ENCODE results near the gene DZIP1. TPM values are rescaled to one million over a fixed set of nuclear protein-coding genes. Genes with fewer than 3 reads are reported as not detected.

Gene DZIP1
- total and polyA plus RNA-seq, 12 donors: 2.0 to 7.0 (median 3.6) TPM

DNA sequence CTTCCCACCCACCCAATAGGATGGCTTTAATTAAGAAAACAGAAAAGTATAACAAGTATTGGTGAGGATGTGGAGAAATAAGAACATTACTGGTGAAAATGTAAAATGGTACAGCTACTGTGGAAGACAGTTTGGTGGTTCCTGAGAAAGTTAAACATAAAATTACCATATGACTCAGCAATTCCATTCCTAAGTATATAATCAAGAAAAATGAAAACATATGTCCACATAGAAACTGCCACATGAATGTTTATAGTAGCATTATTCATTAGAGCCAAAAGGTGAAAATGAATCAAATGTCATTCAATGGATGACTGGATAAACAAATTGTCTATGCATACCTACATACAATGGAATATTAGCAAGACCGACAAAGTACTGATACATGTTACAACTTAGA lies 16.9 kb downstream of the DZIP1 start:
- 97 to 98% methylated on average over 1 of the region's 1 CpG for WGBS, 2 donors
- intact Hi-C loops (cut with DNase I): loop anchor here in 1 of 10 donors (10.0 kb wide), 1 partner anchor 207 kb away; no protein-coding TSS in a partner anchor
- H3K9me3 ChIP-seq: peaks cover 0 to 22% (median 0%) of the 10 kb centered on the region in 11 donors
- no peaks in the 10 kb centered on the region for H3K27me3 ChIP-seq
- H3K27ac ChIP-seq: no peak overlapping the region
- TF ChIP-seq CTCF (IDR thresholded peaks at IDR 0.05): no peak
- H3K4me1 ChIP-seq: no peaks in the 10 kb centered on the region
- DNase-seq (no peak), ATAC-seq (no peak)
- peaks cover 0 to 68% (median 0%) of the 10 kb centered on the region in 9 donors for H3K36me3 ChIP-seq
- no peak overlapping the region for H3K4me3 ChIP-seq

DNA sequence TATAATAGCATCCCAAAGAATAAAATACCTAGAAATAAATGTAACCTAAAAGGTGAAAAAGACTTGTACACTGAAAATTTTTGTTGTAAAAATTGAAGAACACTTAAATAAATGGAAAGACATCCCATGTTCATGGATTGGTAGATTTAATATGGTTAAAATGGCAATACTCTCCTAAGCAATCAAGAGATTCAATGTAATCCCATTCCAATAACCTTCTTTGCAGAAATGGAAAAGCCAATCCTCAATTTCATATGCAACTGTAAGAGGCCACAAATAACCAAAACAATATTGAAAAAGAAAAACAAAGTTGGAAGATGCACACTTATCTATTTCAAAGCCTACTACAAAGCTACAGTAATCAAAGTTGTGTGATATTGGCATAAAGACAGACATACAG lies 17.7 kb downstream of the DZIP1 start:
- H3K36me3 ChIP-seq: peaks cover 0 to 63% (median 0%) of the 10 kb centered on the region in 9 donors
- intact Hi-C loops (cut with DNase I): loop anchor here in 1 of 10 donors (10.0 kb wide), 1 partner anchor 208 kb away; no protein-coding TSS in a partner anchor
- DNase-seq: no peak

GRCh38 chr13:95624020-95624419 lies 20.5 kb downstream of the DZIP1 start:
- WGBS, 2 donors: 27 to 32% methylated on average over 5 of the region's 5 CpGs
- peak in 2 of 8 donors; percentile 35 to 61 for ATAC-seq
- Histone ChIP-seq H3K27ac (no peak overlapping the region), H3K4me1 (peaks cover 0 to 12% (median 6%) of the 10 kb centered on the region in 9 donors), H3K36me3 (peaks cover 0 to 57% (median 0%) of the 10 kb centered on the region in 9 donors), H3K9me3 (peaks cover 0 to 22% (median 0%) of the 10 kb centered on the region in 11 donors), H3K4me3 (no peak overlapping the region), H3K27me3 (no peaks in the 10 kb centered on the region)
- intact Hi-C loops (cut with DNase I): loop anchor here in 9 of 10 donors (1.0 to 10.0 kb wide), 6 partner anchors 38 to 211 kb away; no protein-coding TSS in a partner anchor
- TF ChIP-seq CTCF (IDR thresholded peaks at IDR 0.05): peak; percentile 50 to 77 (median 67)
- DNase-seq: no peak

More for the DNA sequence above, 17.7 kb downstream of the DZIP1 start:
- H3K4me3 ChIP-seq: no peak overlapping the region
- no peak overlapping the region for H3K27ac ChIP-seq
- no peaks in the 10 kb centered on the region for H3K4me1 ChIP-seq
- no peaks in the 10 kb centered on the region for H3K27me3 ChIP-seq
- no peak for TF ChIP-seq CTCF (IDR thresholded peaks at IDR 0.05)
- peaks cover 0 to 22% (median 0%) of the 10 kb centered on the region in 11 donors for H3K9me3 ChIP-seq
- no peak for ATAC-seq

DNA sequence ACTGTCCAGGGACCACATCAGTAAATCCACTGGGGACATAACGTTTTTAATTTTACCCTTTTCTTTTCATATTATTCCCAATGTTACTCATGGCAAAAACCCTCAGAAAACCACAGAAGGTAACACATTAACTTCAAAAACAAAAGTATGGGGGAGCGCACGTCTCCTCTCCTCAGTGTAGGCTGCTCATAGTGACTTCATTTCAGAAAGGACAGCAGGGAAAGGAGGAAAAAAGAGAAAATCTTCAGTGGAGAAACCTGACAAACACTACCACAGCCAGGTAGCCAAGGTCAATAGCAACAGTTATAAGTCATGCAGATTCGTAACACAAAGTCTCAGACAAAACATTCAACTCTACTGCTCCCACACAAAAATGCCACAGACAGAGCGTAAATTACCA lies 21.4 kb downstream of the DZIP1 start:
- 50 to 54% methylated on average over 5 of the region's 5 CpGs for WGBS, 2 donors
- intact Hi-C loops (cut with DNase I): loop anchor here in 8 of 10 donors (2.0 to 10.0 kb wide), 5 partner anchors 39 to 212 kb away; no protein-coding TSS in a partner anchor
- no peak for DNase-seq
- Histone ChIP-seq H3K27ac (no peak overlapping the region), H3K9me3 (peaks cover 0 to 22% (median 0%) of the 10 kb centered on the region in 11 donors), H3K27me3 (no peaks in the 10 kb centered on the region), H3K4me3 (no peak overlapping the region), H3K4me1 (peaks cover 0 to 12% (median 6%) of the 10 kb centered on the region in 9 donors), H3K36me3 (peaks cover 0 to 48% (median 0%) of the 10 kb centered on the region in 9 donors)
- no peak for TF ChIP-seq CTCF (IDR thresholded peaks at IDR 0.05)
- ATAC-seq: no peak

Data from heart right ventricle (tissue), 16 donors.